Prostate gland (tissue), 2 donors: ENCODE data around the gene CHN1.

Experiments
- POLR2A ChIP-seq: fragments of 450-650 bp; IDR thresholded peaks from one replicate; pipeline ENCODE4 v1.6.1; 2016; ENCODE audit warnings: antibody characterized with exemption, mild to moderate bottlenecking
- POLR2AphosphoS5 ChIP-seq: sonication (generic); formaldehyde crosslinking; IDR thresholded peaks from one replicate; pipeline ENCODE4 v1.6.1; 2017; ENCODE audit warnings: antibody characterized with exemption
- TF ChIP-seq, protein P1 (sequence below), 4 experiments: fragments of 200-600 bp in 2 of 4; fragments of 450-650 bp in 2 of 4; sonication (generic) in 2 of 4; IDR thresholded peaks; 1 replicate in 3 of 4; 2 replicates in 1 of 4; pipeline ENCODE4 v1.5.1; 2016 to 2019; ENCODE audit warnings: antibody characterized with exemption in 4 of 4, mild to moderate bottlenecking in 2 of 4, moderate library complexity in 2 of 4

DNA sequence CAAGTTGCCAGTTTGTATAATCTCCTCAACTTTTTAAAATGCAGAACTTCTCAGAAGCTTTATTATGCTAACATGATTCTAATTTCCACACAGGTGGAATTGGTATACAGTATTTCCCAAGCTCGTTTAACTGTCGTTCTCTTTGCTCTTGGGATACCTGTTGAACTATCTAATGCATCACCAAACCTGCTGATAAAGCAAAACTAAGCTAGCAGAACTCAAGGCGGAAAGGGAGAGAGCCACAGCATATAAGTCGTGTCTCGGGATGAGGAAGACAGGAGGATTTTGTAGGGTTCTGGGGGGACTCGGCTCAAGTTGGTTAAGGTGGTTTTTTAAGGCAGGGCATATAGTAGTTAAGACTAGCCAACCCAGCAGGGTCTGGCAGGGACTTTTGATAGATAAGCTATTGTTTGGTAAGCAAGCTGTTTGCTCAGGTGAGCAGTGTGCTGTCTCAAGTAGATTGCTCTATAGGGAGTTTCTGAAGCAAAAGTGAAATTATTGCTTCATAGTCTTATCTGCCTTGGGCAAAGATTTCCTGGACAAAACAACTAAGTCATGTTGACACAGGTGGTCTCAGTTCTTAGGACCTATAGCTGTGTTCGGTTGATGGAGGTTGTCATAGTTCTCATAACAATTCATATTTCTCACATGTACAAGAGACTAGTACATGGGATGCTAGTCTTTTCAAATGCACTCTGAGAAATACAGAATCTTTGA is 212.7 kb downstream of the CHN1 start:
- TF ChIP-seq POLR2A (no peak), POLR2AphosphoS5 (no peak)
- TF ChIP-seq, protein P1, sequence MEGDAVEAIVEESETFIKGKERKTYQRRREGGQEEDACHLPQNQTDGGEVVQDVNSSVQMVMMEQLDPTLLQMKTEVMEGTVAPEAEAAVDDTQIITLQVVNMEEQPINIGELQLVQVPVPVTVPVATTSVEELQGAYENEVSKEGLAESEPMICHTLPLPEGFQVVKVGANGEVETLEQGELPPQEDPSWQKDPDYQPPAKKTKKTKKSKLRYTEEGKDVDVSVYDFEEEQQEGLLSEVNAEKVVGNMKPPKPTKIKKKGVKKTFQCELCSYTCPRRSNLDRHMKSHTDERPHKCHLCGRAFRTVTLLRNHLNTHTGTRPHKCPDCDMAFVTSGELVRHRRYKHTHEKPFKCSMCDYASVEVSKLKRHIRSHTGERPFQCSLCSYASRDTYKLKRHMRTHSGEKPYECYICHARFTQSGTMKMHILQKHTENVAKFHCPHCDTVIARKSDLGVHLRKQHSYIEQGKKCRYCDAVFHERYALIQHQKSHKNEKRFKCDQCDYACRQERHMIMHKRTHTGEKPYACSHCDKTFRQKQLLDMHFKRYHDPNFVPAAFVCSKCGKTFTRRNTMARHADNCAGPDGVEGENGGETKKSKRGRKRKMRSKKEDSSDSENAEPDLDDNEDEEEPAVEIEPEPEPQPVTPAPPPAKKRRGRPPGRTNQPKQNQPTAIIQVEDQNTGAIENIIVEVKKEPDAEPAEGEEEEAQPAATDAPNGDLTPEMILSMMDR (IDR thresholded peaks at IDR 0.05) = no peak
